Measurements from ENCODE around the gene NQO1. TPM values are rescaled to one million over a fixed set of nuclear protein-coding genes. Genes with fewer than 3 reads are reported as not detected.

NQO1 gene
- total RNA-seq, 2 experiments from 2014 or later = 22.6 to 27.2 TPM

GRCh38 chr16:69680358-69680757 lies 46.0 kb downstream of the NQO1 start:
- H3K36me3 Mint-ChIP-seq = peaks cover 20% of the 10 kb centered on the region
- H3K9me3 Mint-ChIP-seq (ENCODE audit: low read depth) = no peaks in the 10 kb centered on the region
- H3K27ac Mint-ChIP-seq = no peak overlapping the region
- no peak for DNase-seq
- no peaks in the 10 kb centered on the region for H3K4me1 Mint-ChIP-seq
- ATAC-seq = no peak
- no peaks in the 10 kb centered on the region for H3K27me3 Mint-ChIP-seq
- CTCF ChIA-PET = no interaction called here
- H3K4me3 Mint-ChIP-seq = no peak overlapping the region

GRCh38 chr16:69672998-69673713 lies 53.2 kb downstream of the NQO1 start:
- H3K9me3 Mint-ChIP-seq (ENCODE audit: low read depth) = no peaks in the 10 kb centered on the region
- peaks cover 26% of the 10 kb centered on the region for H3K36me3 Mint-ChIP-seq
- peaks cover under 1% of the 10 kb centered on the region for H3K4me1 Mint-ChIP-seq
- CTCF ChIA-PET = interaction anchor here (0.5 kb wide), 1 partner anchor 353 kb away, joined by 4 read pairs; no protein-coding TSS in a partner anchor
- no peak overlapping the region for H3K27ac Mint-ChIP-seq
- no peak for ATAC-seq
- H3K4me3 Mint-ChIP-seq = no peak overlapping the region
- H3K27me3 Mint-ChIP-seq = no peaks in the 10 kb centered on the region
- no peak for DNase-seq

- Mint-ChIP-seq H3K27ac (no peak overlapping the region), H3K4me3 (no peak overlapping the region), H3K4me1 (peaks cover 2% of the 10 kb centered on the region), H3K27me3 (no peaks in the 10 kb centered on the region), H3K36me3 (peaks cover 26% of the 10 kb centered on the region), H3K9me3 (ENCODE audit: low read depth) (no peaks in the 10 kb centered on the region)
- DNase-seq (no peak), ATAC-seq (no peak)
- CTCF ChIA-PET = no interaction called here
Observed at GRCh38 chr16:69672315-69672997, 53.9 kb downstream of the NQO1 start.

GRCh38 chr16:69669577-69669976 lies 56.8 kb downstream of the NQO1 start:
- H3K4me1 Mint-ChIP-seq = peaks cover 2% of the 10 kb centered on the region
- H3K4me3 Mint-ChIP-seq = no peak overlapping the region
- H3K27ac Mint-ChIP-seq = no peak overlapping the region
- no peaks in the 10 kb centered on the region for H3K27me3 Mint-ChIP-seq
- H3K36me3 Mint-ChIP-seq = peaks cover 17% of the 10 kb centered on the region
- DNase-seq (no peak), ATAC-seq (no peak)
- CTCF ChIA-PET = interaction anchor here (2.0 kb wide), 1 partner anchor 273 kb away, joined by 4 read pairs; no protein-coding TSS in a partner anchor
- no peaks in the 10 kb centered on the region for H3K9me3 Mint-ChIP-seq (ENCODE audit: low read depth)

- Mint-ChIP-seq H3K4me1 (peaks cover 2% of the 10 kb centered on the region), H3K27ac (no peak overlapping the region), H3K9me3 (ENCODE audit: low read depth) (no peaks in the 10 kb centered on the region), H3K27me3 (no peaks in the 10 kb centered on the region), H3K4me3 (no peak overlapping the region), H3K36me3 (peaks cover 25% of the 10 kb centered on the region)
- ATAC-seq (no peak), DNase-seq (no peak)
- CTCF ChIA-PET = interaction anchor here (0.8 to 1.1 kb wide), 2 partner anchors 21 to 274 kb away, joined by 3 read pairs; no protein-coding TSS in a partner anchor
Observed at GRCh38 chr16:69663846-69664245, 62.5 kb downstream of the NQO1 start.

- no peak for DNase-seq
- Mint-ChIP-seq H3K27me3 (no peaks in the 10 kb centered on the region), H3K4me1 (no peaks in the 10 kb centered on the region), H3K4me3 (no peak overlapping the region), H3K9me3 (ENCODE audit: low read depth) (no peaks in the 10 kb centered on the region), H3K27ac (no peak overlapping the region), H3K36me3 (peaks cover 21% of the 10 kb centered on the region)
- no peak for ATAC-seq
- CTCF ChIA-PET = no interaction called here
Observed at GRCh38 chr16:69662901-69663300, 63.5 kb downstream of the NQO1 start.

GRCh38 chr16:69660166-69660565 lies 66.2 kb downstream of the NQO1 start:
- Mint-ChIP-seq H3K36me3 (peaks cover 29% of the 10 kb centered on the region), H3K4me3 (no peak overlapping the region), H3K27ac (no peak overlapping the region), H3K9me3 (ENCODE audit: low read depth) (no peaks in the 10 kb centered on the region), H3K4me1 (no peaks in the 10 kb centered on the region), H3K27me3 (no peaks in the 10 kb centered on the region)
- ATAC-seq = no peak
- DNase-seq = no peak
- CTCF ChIA-PET = interaction anchor here (1.1 kb wide), 1 partner anchor 264 kb away, joined by 3 read pairs; no protein-coding TSS in a partner anchor

Other genes with a start within 250 kb of the NQO1 start
- 10 to 100 TPM; 28.7 to 36.8 TPM for gene NFAT5, start 160.6 kb downstream of the NQO1 start, total RNA-seq
- gene NOB1, start 28.4 kb upstream of the NQO1 start, total RNA-seq = 10 to 100 TPM; 61.4 to 84.2 TPM
- gene WWP2, start 35.8 kb upstream of the NQO1 start, total RNA-seq = 10 to 100 TPM; 56.8 to 58.8 TPM
- gene CLEC18A, start 224.8 kb upstream of the NQO1 start, total RNA-seq = under 1 TPM; 0.29 to 0.61 TPM

Data from activated CD8-positive, alpha-beta memory T cell treated with anti-CD3 and anti-CD28 coated beads, Interleukin-2, amount 10 ng/mL, durations not matched to agents 7 days and 5 days (primary cell).